Fibroblast of villous mesenchyme (primary cell): ENCODE data around the gene CBLB. TPM values are rescaled to one million over a fixed set of nuclear protein-coding genes. Genes with fewer than 3 reads are reported as not detected.
A peak's percentile ranks its signal among the peaks of the same experiment; 100 is the strongest.

Experiments used
- DNase-seq: peaks from one replicate; pipeline ENCODE4 v3.0.0-alpha.2; 2010; ENCODE audit warnings: low read depth
- H3K4me3 ChIP-seq: 2 replicates; pipeline ENCODE4 v1.5.1; 2011; ENCODE audit warnings: low read depth, mild to moderate bottlenecking, low read length
- total RNA-seq: library from RNA; depleted of rRNA; stranded (reverse); fragments of >200 nt; gene quantifications from 2 replicates; pipeline ENCODE4 v1.2.3, GENCODE V29; 2012
- TF ChIP-seq, protein P1 (sequence below): IDR thresholded peaks from 2 replicates; pipeline ENCODE4 v1.5.1; 2012; ENCODE audit warnings: low read depth, mild to moderate bottlenecking, low read length; ENCODE audit not compliant: insufficient read depth

Gene CBLB
- total RNA-seq, 1 donor = 40.6 TPM

DNA sequence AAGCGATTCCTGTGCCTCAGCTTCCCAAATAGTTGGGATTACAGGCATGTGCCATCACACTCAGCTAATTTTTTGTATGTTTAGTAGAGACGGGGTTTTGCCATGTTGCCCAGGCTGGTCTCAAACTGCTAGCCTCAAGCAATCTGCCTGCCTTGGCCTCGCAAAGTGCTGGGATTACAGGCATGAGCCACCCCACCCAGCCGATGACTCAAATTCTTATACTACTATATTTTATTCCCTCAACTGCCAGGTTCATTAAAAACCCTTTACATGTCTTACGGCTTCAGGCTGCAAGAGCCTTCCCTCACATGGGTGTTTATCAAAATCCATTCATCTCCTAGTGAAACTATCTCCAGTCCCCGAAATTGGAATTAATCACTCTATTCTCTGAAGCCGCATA, 63.4 kb downstream of the CBLB start:
- DNase-seq = no peak
- H3K4me3 ChIP-seq = no peak overlapping the region
- TF ChIP-seq, protein P1, sequence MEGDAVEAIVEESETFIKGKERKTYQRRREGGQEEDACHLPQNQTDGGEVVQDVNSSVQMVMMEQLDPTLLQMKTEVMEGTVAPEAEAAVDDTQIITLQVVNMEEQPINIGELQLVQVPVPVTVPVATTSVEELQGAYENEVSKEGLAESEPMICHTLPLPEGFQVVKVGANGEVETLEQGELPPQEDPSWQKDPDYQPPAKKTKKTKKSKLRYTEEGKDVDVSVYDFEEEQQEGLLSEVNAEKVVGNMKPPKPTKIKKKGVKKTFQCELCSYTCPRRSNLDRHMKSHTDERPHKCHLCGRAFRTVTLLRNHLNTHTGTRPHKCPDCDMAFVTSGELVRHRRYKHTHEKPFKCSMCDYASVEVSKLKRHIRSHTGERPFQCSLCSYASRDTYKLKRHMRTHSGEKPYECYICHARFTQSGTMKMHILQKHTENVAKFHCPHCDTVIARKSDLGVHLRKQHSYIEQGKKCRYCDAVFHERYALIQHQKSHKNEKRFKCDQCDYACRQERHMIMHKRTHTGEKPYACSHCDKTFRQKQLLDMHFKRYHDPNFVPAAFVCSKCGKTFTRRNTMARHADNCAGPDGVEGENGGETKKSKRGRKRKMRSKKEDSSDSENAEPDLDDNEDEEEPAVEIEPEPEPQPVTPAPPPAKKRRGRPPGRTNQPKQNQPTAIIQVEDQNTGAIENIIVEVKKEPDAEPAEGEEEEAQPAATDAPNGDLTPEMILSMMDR = no peak

DNA sequence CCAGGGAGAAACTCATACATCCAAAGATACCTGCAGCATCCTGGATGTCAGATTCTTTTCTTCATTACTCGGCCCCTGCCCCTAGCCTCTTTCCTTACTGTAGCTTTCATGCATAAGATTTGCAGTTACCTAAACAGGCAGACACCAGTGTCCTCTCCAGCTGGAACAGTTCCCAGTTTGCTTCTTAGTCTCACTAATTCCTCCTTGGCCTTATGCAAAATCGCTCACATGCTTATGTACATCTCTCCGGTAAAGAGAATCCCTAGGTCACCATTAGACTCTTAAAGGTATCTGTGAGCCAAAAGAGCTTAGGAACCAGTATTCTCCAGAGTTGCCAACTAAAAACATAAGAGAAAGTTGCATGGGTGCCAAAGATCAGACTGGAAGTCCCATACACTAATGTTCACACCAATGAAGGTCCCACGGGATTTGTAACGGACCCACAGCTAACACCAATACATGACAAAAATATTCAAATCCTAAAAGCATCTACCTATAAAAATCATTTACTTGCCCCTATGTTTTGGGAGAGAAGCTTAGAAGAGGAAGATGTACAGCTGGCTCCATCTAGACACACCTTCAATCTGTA, 66.6 kb downstream of the CBLB start:
- TF ChIP-seq, protein P1 = no peak
- no peak for DNase-seq
- no peak overlapping the region for H3K4me3 ChIP-seq

DNA sequence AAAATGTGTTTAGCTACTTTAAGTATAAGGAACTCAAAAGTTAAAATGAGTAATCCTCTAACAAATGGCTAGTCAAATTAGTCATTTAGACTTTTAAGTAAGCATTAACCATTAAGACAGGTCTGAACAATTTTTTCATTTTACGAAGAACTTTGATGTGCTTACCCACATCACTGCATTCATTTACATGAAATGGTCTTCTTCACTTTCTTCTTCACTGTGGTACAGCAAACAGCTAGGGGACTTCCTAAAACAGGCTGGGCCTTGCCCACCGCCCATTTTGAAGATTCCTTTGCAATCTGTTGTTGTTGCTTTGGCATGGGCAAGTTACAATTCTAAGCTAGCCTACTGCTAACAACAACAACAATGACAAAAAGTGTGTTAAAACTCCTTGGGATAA, 67.4 kb downstream of the CBLB start:
- DNase-seq = no peak
- TF ChIP-seq, protein P1 = no peak
- no peak overlapping the region for H3K4me3 ChIP-seq

DNA sequence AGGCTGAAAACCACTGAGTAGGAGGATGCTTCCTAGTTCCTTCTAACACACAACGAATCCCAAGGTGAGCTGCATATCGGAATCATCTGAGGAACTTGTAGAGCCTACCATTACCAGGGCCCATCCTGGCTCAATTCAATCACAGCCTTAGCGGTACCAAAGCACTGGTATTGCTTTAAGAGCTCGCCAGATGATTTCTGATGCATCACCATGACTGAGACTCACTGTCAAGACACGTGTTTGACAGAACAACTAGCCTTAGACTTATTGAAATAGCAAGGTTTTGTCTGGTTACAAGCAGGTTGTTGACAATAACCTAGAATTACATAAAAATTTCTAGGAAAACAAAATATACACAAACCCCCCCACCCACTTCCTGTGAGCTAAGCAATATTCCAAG, 68.5 kb downstream of the CBLB start:
- no peak overlapping the region for H3K4me3 ChIP-seq
- DNase-seq = no peak
- TF ChIP-seq, protein P1 = no peak

DNA sequence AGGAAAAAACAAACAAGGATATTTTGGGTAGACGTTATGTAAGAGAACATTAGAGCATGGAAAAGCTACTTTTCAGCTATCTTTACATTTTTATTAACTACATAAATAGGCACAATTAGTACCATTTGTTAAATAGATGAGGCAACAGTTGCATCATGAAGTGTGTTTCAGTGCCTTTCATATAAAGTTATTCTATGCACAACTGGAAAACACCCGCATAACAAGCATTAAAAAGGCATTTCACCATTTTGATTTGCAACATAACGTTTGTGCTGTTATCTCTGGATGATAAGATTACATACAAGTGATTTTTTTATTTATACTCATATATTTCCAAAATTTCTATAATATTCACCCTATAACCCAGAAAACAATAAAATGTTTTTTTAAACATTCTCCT, 69.5 kb downstream of the CBLB start:
- TF ChIP-seq, protein P1 = no peak
- no peak overlapping the region for H3K4me3 ChIP-seq
- DNase-seq = no peak

DNA sequence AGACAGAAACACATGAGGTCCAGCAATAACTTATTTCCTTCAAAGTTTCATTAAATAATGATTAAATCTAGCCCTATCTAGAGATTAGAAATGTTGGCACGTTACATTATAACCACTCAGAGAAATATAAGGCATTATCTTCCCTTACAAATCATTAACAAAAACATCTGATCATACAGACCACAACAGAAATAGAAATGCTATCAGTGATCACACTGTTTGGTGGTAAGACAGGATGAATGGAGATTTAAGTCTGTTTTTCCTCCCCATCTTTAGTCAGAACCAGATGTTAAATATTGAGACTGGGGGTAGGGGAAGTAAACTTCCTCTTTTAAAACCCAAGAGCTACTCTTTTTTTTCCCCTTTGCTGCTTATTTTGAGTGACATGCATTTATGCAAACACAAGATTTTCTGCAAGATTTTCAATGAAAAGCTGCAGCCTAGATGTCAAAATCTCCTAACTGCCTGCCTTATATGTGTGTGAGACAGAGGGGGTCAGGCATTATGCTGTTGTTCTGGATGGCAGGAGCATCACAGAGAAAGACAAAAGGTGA, 70.4 kb downstream of the CBLB start:
- TF ChIP-seq, protein P1 = no peak
- no peak overlapping the region for H3K4me3 ChIP-seq
- no peak for DNase-seq

DNA sequence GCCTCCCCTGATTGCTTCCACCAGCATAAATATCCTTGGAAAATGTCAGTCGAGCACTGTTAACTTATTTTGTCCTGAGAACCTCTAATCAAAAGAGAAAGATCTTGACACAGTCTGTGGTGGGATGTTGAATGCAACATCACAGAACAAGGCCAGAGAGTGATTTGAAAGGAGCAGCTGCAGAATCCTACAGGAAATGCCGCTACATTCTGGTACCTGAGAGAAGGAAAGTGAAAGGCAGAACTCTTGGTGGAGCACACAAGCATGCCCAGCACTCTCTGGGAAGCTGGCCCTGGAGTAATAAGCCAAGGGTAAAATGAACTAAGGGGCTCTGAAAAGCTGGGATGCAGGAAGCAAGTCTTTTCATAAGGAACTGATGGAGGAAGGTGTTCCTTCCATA, 75.8 kb downstream of the CBLB start:
- no peak overlapping the region for H3K4me3 ChIP-seq
- DNase-seq = peak; percentile 51
- TF ChIP-seq, protein P1 = no peak
